Measurements from ENCODE around the gene LAMB2.
A peak's percentile ranks its signal among the peaks of the same experiment; 100 is the strongest.

LAMB2 gene

GRCh38 chr3:49161197-49161596 is 28.3 kb upstream of the LAMB2 start:
- DNase-seq, result no peak

GRCh38 chr3:49158792-49159191 is 25.9 kb upstream of the LAMB2 start:
- no peak for DNase-seq

GRCh38 chr3:49158103-49158709 is 25.4 kb upstream of the LAMB2 start:
- peak; percentile 62 for DNase-seq

- DNase-seq, result no peak
Observed at GRCh38 chr3:49157289-49157688, 24.4 kb upstream of the LAMB2 start.

GRCh38 chr3:49153349-49153912 is 20.6 kb upstream of the LAMB2 start:
- DNase-seq, result no peak

GRCh38 chr3:49151610-49152009 is 18.8 kb upstream of the LAMB2 start:
- DNase-seq, result no peak

- DNase-seq, result no peak
Observed at GRCh38 chr3:49148159-49148558, 15.3 kb upstream of the LAMB2 start.

GRCh38 chr3:49140080-49140479 is 7.2 kb upstream of the LAMB2 start:
- DNase-seq, result no peak

GRCh38 chr3:49135499-49135898 is 2.6 kb upstream of the LAMB2 start:
- no peak for DNase-seq

GRCh38 chr3:49134471-49135265 is 1.8 kb upstream of the LAMB2 start:
- no peak for DNase-seq

GRCh38 chr3:49133226-49133951 is 539 bp upstream of the LAMB2 start:
- DNase-seq, result no peak

GRCh38 chr3:49132073-49132436 is 795 bp downstream of the LAMB2 start:
- no peak for DNase-seq

GRCh38 chr3:49131576-49131975 is 1.3 kb downstream of the LAMB2 start:
- DNase-seq, result no peak

GRCh38 chr3:49131040-49131439 is 1.8 kb downstream of the LAMB2 start:
- no peak for DNase-seq

GRCh38 chr3:49124991-49125670 is 7.7 kb downstream of the LAMB2 start:
- no peak for DNase-seq

GRCh38 chr3:49124203-49124602 is 8.6 kb downstream of the LAMB2 start:
- DNase-seq, result no peak

GRCh38 chr3:49123687-49124086 is 9.2 kb downstream of the LAMB2 start:
- DNase-seq, result no peak

- no peak for DNase-seq
Observed at GRCh38 chr3:49122886-49123545, 9.8 kb downstream of the LAMB2 start.

- DNase-seq, result no peak
Observed at GRCh38 chr3:49122451-49122850, 10.4 kb downstream of the LAMB2 start.

GRCh38 chr3:49122022-49122421 is 10.8 kb downstream of the LAMB2 start:
- DNase-seq, result no peak

GRCh38 chr3:49121132-49121736 is 11.6 kb downstream of the LAMB2 start:
- DNase-seq, result no peak
